Right lobe of liver (tissue), 6 donors: ENCODE measurements around the gene CRYBB1. TPM values are rescaled to one million over a fixed set of nuclear protein-coding genes. Genes with fewer than 3 reads are reported as not detected.
A peak's percentile ranks its signal among the peaks of the same experiment; 100 is the strongest.

Experiments
- ATAC-seq, 4 donors: fragments of 200-7000 bp; cut with Tn5 transposase; one replicate each; pipeline ENCODE4 v1.9.1; 2020; ENCODE audit warnings: mild to moderate bottlenecking in 4 of 4, moderate library complexity in 4 of 4
- DNase-seq, 3 donors: peaks; one replicate each; pipeline ENCODE4 v3.0.0-alpha.2; 2020
- H3K27ac ChIP-seq, 3 donors: fragments of 200-600 bp; one replicate each; pipeline ENCODE4 v1.8.0; 2022
- H3K27me3 ChIP-seq, 2 donors: fragments of 200-600 bp; one replicate each; pipeline ENCODE4 v1.8.0; 2022
- H3K36me3 ChIP-seq, 4 donors: fragments of 200-600 bp; sonication (generic) in 1 of 4; one replicate each; pipeline versions ENCODE4 v1.5.1 to v1.8.0; 2017 to 2022; ENCODE audit warnings: control low read depth in 1 of 4
- H3K4me1 ChIP-seq, 4 donors: fragments of 200-600 bp; sonication (generic) in 1 of 4; one replicate each; pipeline versions ENCODE4 v1.5.1 to v1.8.0; 2017 to 2022; ENCODE audit warnings: control low read depth in 1 of 4
- H3K4me3 ChIP-seq, 3 donors: fragments of 200-600 bp; one replicate each; pipeline ENCODE4 v1.8.0; 2022
- H3K9me3 ChIP-seq, 4 donors: fragments of 200-600 bp; sonication (generic) in 1 of 4; one replicate each; pipeline versions ENCODE4 v1.5.1 to v1.8.0; 2017 to 2022; ENCODE audit warnings: control low read depth in 1 of 4
- POLR2A ChIP-seq: fragments of 450-650 bp; IDR thresholded peaks from one replicate; pipeline ENCODE4 v1.6.1; 2017; ENCODE audit warnings: antibody characterized with exemption, mild to moderate bottlenecking
- WGBS: methylation state at CpG from one replicate; pipeline ENCODE4 v1.1.6; 2018; ENCODE audit warnings: low coverage, low lambda C conversion rate; ENCODE audit not compliant: insufficient coverage; ENCODE audit errors: missing lambda C conversion rate; 5-methylcytosine and 5-hydroxymethylcytosine counted together
- intact Hi-C, 2 donors: fragments of 100-400 bp; cut with DNase I; formaldehyde crosslinking; loops; one replicate each; pipeline versions ENCODE4 v1.11.2 to v1.14.1; 2022
- total RNA-seq, 6 experiments: library from RNA; depleted of rRNA in 2 of 6; stranded (reverse); fragments of >200 nt in 2 of 6; fragmentation: NEBNext Ultra II Directional in 3 of 6; extraction: Animal tissue kit (Norgen Biotek cat#: 25700) in 3 of 6; gene quantifications; one replicate each; pipeline versions ENCODE4 v1.1.0 to v1.2.4, GENCODE V29; 2016 to 2023
- TF ChIP-seq, protein P1 (sequence below), 4 donors: fragments of 200-600 bp in 3 of 4; fragments of 450-650 bp in 1 of 4; IDR thresholded peaks; one replicate each; pipeline versions ENCODE4 v1.5.1 to v1.8.0; 2016 to 2022; ENCODE audit warnings: antibody characterized with exemption in 4 of 4, mild to moderate bottlenecking in 2 of 4
- donor health status: DM: no; HTN: yes; CAD: no.
- donor health status: DM: no; HTN: no; CAD: no.
- donor health status: DM: no; HTN: no; CAD: no.
- donor health status: DM: no; HTN: yes; CAD: no.
- donor health status: DM: no; HTN: yes; CAD: no.

CRYBB1 gene
- total RNA-seq, 6 experiments from 2014 or later = 0.53 to 0.59 TPM; not detected in 4

DNA sequence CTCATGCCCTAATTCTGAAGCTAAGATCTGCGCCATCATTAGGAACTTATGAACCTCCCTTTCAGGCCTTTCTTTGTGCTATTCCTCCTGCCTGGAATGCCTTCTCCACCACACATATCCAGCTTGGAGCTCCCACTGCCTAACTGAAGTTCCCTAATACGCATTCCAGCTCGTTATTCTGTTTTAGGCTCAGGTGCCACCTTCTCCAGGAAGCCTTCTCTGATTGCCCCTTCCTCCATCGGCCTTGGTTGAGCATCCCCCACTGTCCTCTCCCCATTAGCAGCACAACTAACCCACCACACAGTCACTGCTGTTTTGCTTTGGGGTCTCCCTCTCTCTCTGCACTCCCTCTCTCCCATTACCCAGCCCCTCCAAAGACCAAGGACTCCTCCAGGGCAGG is 5.2 kb downstream of the CRYBB1 start:
- Histone ChIP-seq H3K4me3 (no peak overlapping the region), H3K27ac (no peak overlapping the region), H3K9me3 (no peaks in the 10 kb centered on the region), H3K4me1 (no peaks in the 10 kb centered on the region), H3K27me3 (no peaks in the 10 kb centered on the region), H3K36me3 (no peaks in the 10 kb centered on the region)
- no peak for DNase-seq
- no peak for TF ChIP-seq POLR2A
- TF ChIP-seq, protein P1, sequence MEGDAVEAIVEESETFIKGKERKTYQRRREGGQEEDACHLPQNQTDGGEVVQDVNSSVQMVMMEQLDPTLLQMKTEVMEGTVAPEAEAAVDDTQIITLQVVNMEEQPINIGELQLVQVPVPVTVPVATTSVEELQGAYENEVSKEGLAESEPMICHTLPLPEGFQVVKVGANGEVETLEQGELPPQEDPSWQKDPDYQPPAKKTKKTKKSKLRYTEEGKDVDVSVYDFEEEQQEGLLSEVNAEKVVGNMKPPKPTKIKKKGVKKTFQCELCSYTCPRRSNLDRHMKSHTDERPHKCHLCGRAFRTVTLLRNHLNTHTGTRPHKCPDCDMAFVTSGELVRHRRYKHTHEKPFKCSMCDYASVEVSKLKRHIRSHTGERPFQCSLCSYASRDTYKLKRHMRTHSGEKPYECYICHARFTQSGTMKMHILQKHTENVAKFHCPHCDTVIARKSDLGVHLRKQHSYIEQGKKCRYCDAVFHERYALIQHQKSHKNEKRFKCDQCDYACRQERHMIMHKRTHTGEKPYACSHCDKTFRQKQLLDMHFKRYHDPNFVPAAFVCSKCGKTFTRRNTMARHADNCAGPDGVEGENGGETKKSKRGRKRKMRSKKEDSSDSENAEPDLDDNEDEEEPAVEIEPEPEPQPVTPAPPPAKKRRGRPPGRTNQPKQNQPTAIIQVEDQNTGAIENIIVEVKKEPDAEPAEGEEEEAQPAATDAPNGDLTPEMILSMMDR (IDR thresholded peaks at IDR 0.05) = no peak
- no peak for ATAC-seq
- WGBS = 81% methylated on average over 4 of the region's 4 CpGs
- intact Hi-C loops = no loop called here

DNA sequence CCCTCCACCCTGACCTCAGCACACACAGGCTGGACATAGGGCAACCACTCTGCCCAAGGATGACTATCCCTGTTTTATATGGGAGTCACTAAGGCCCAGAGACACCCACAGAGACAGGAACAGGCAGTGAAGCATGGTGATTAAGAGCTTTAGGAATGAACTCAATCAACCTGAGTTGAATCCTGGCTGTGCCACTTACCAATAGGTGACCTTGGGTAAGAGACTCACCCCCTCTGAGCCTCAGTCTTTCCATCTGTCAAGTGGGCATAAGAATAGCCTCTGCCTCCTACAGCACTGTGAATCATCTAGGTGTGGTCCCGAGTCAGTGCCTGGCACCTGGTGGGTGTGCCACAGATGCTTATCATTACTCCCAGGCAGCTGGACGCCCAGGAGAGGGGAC is 6.8 kb downstream of the CRYBB1 start:
- Histone ChIP-seq H3K9me3 (no peaks in the 10 kb centered on the region), H3K4me3 (no peak overlapping the region), H3K4me1 (no peaks in the 10 kb centered on the region), H3K36me3 (no peaks in the 10 kb centered on the region), H3K27ac (no peak overlapping the region), H3K27me3 (no peaks in the 10 kb centered on the region)
- no peak for TF ChIP-seq POLR2A
- TF ChIP-seq, protein P1 (IDR thresholded peaks at IDR 0.05) = no peak
- intact Hi-C loops = no loop called here
- WGBS = no CpG with 5 or more reads among the region's 2 CpGs
- ATAC-seq = no peak
- DNase-seq = no peak

DNA sequence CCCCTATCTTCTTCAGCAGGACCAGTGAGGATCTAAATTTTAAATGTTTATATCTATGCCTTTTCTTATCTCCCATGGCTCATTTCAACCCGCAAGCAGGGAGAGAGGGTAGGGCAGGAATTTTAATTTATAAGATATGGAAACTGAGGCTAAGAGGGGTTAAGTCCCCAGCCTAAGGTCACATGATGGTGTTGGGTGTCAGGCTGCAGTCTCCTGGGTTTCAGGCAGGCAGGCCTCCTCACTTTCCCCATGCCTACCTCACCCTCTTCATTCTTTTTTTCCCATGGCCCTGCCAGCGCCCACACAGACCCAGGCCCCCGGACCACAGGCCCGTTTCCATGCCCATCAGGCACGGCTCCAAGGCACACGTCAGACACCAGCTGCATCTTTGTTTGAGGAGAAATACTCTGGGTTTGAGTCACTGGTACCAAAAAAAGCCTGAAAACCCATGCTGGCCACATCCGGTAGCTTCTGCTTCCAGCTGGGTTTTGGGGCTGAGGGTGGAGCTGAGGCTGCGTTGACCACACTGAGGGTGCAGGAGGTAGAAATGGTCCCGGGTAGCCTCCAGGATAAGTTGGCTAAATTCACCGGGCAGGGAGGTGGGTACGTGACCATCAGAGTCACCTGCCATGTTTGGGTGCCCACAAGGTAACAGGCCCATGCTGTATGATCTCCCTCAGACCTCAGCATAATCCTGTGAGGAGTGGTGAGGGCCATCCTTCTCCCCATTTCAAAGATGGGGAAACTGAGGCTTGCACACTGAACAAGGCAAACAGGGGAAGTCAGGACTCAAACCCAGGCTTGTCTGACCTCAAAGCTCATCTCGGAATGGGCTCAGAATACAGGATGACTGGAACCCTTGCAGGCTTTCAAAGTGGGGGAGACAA is 7.5 kb downstream of the CRYBB1 start:
- Histone ChIP-seq H3K4me3 (no peak overlapping the region), H3K27ac (no peak overlapping the region), H3K4me1 (no peaks in the 10 kb centered on the region), H3K9me3 (no peaks in the 10 kb centered on the region), H3K36me3 (no peaks in the 10 kb centered on the region), H3K27me3 (no peaks in the 10 kb centered on the region)
- DNase-seq = no peak
- 67% methylated on average over 5 of the region's 12 CpGs for WGBS
- intact Hi-C loops = no loop called here
- peak in 2 of 4 donors; percentile 14 to 30 for ATAC-seq
- no peak for TF ChIP-seq POLR2A
- TF ChIP-seq, protein P1 (IDR thresholded peaks at IDR 0.05) = no peak

DNA sequence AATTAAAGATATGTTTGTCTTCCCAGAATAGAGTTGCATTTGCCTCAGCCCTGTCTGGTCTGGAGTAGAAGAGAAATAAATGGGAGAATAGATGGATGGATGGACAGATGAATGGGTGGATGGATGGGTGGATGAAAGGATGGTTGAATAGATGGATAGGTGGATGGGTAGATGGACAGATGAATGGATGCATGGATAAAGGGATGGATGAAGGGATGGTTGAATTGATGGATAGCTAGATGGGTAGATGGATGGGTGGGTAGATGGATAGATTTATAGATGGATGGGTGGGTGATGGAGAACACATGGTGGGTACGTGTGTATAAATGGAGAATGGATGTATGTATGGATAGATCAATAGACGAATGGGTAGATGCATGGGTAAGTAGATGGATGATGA is 8.5 kb downstream of the CRYBB1 start:
- WGBS = 75% methylated on average over 2 of the region's 2 CpGs
- no peaks in the 10 kb centered on the region for H3K4me1 ChIP-seq
- ATAC-seq (no peak), DNase-seq (no peak)
- no peak overlapping the region for H3K4me3 ChIP-seq
- H3K9me3 ChIP-seq = no peaks in the 10 kb centered on the region
- H3K36me3 ChIP-seq = no peaks in the 10 kb centered on the region
- H3K27ac ChIP-seq = no peak overlapping the region
- no peak for TF ChIP-seq POLR2A
- TF ChIP-seq, protein P1 (IDR thresholded peaks at IDR 0.05) = no peak
- H3K27me3 ChIP-seq = no peaks in the 10 kb centered on the region
- intact Hi-C loops = no loop called here
